Heart left ventricle (tissue), 13 donors: ENCODE measurements around the gene EGLN1.

Experiments used
- POLR2A ChIP-seq, 2 donors: fragments of 450-650 bp; IDR thresholded peaks; one replicate each; pipeline ENCODE4 v1.6.1; 2017; ENCODE audit warnings: antibody characterized with exemption in 2 of 2, mild to moderate bottlenecking in 2 of 2, moderate library complexity in 2 of 2
- TF ChIP-seq, protein P1 (sequence below), 12 donors: fragments of 200-600 bp; sonication (generic) in 4 of 12; IDR thresholded peaks; one replicate each; pipeline versions ENCODE4 v1.5.0 to v1.8.0; 2018 to 2022; ENCODE audit warnings: antibody characterized with exemption in 12 of 12, mild to moderate bottlenecking in 5 of 12
- donor health status: ischemic (EF 13 %, LVEDD 7.1; RV severe dilation, severe dysfunction).
- donor health status: DM: no; HTN: yes; CAD: no.
- donor health status: DM: no; HTN: no; CAD: no.
- donor health status: ischemic (EF 25% LVEDD 6.9; RV normal size, moderate dysfunction).
- donor health status: ischemic (EF 25% LVEDD 5.7; RV mildly dilated, moderate dysfunction).
- donor health status: ischemic (EF 35%, LVEDD 5.7; RV mildly dilated, moderate dysfunction).
- donor health status: nonischemic (EF 11% LVEDD 7.7; RV severe dilation, severe dysfunction).
- donor health status: DM: yes; HTN: yes; CAD: no.
- donor health status: PGD.
- donor health status: ischemic (EF 29% LVEDD 5.4; RV normal size, mild dysfunction).
- donor health status: nonischemic (EF 23%, LVEDD 6.1; RV moderate dilation, normal function).

DNA sequence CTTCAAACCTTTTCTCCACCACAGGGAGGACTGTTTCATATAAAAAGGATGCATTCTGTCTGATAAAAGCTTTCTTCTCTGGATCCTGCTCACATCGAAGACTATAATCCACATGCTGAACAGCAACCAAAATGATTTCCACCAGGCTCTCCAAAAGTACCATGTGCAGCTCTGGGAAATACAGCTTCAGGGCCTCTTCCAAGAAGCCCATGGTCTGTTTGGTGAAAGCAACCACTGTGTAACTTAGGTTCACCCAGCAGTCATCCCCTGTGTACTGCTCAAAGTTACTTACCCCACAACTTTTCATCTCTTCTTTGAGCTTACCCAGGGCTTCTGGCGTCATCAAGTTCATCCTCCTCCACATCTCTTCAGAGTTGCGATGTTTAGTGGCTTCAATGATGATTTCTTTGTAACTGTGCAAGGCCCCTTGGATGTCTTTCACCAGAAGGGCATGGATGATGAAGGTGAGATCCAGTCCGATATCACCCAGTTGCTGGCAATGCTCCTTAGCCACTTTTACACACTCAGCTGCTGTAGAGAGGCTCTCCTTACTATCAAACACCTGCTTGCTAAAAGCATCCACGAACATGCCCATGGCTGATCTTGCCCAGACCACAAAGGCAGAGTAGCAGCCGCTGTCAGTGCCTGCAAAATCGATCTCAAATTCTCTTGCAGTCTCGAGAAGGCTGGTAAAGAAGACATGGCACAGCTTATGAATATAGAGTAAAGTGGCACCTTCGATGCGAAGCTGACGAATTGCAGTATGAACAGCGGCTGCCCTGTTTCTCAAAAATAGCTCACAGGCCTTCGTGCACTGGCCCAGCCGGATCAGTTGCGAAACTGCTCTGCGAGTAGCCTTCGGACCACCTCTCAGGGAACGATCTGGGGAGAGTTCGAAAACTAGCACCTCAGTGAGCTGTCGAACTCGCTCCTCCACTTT is 86.2 kb downstream of the EGLN1 start:
- TF ChIP-seq, protein P1, sequence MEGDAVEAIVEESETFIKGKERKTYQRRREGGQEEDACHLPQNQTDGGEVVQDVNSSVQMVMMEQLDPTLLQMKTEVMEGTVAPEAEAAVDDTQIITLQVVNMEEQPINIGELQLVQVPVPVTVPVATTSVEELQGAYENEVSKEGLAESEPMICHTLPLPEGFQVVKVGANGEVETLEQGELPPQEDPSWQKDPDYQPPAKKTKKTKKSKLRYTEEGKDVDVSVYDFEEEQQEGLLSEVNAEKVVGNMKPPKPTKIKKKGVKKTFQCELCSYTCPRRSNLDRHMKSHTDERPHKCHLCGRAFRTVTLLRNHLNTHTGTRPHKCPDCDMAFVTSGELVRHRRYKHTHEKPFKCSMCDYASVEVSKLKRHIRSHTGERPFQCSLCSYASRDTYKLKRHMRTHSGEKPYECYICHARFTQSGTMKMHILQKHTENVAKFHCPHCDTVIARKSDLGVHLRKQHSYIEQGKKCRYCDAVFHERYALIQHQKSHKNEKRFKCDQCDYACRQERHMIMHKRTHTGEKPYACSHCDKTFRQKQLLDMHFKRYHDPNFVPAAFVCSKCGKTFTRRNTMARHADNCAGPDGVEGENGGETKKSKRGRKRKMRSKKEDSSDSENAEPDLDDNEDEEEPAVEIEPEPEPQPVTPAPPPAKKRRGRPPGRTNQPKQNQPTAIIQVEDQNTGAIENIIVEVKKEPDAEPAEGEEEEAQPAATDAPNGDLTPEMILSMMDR (IDR thresholded peaks at IDR 0.05) = no peak
- no peak for TF ChIP-seq POLR2A (IDR thresholded peaks at IDR 0.05)
